K562 (cell line): ENCODE results near the gene SPIRE1. TPM values are rescaled to one million over a fixed set of nuclear protein-coding genes. Genes with fewer than 3 reads are reported as not detected.
A peak's percentile ranks its signal among the peaks of the same experiment; 100 is the strongest.

Experiments used
- ATF1 ChIP-seq, 2 experiments: fragments of 450-650 bp in 1 of 2; IDR thresholded peaks; 2 replicates each; pipeline ENCODE4 v1.6.1; 2016; ENCODE audit warnings: missing compliant biosample characterization in 1 of 2, missing genetic modification characterization in 1 of 2
- EP300 ChIP-seq: IDR thresholded peaks from 2 replicates; pipeline ENCODE4 v1.6.1; 2012; ENCODE audit warnings: low read length, improper control_type of control experiment
- EP400 ChIP-seq: fragments of 450-650 bp; IDR thresholded peaks from 2 replicates; pipeline ENCODE4 v1.6.1; 2017; ENCODE audit warnings: antibody characterized with exemption, mild to moderate bottlenecking, moderate library complexity
- FOXP1 ChIP-seq: sonication (generic); formaldehyde crosslinking; IDR thresholded peaks from 2 replicates; pipeline ENCODE4 v1.8.0; 2022; ENCODE audit warnings: mild to moderate bottlenecking, missing genetic modification reagents
- HCFC1 ChIP-seq: IDR thresholded peaks from 2 replicates; pipeline ENCODE4 v1.6.1; 2012; ENCODE audit warnings: low read depth, low read length, improper control_type of control experiment
- KHSRP ChIP-seq: fragments of 450-650 bp; IDR thresholded peaks from 2 replicates; pipeline ENCODE4 v1.6.1; 2017
- NONO ChIP-seq, 2 experiments: fragments of 200-400 bp in 1 of 2; fragments of 450-650 bp in 1 of 2; formaldehyde crosslinking in 1 of 2; IDR thresholded peaks; 2 replicates each; pipeline ENCODE4 v1.6.1; 2017; ENCODE audit warnings: low read depth in 2 of 2, mild to moderate bottlenecking in 2 of 2, moderate library complexity in 2 of 2, low read length in 1 of 2
- PRDM10 ChIP-seq: fragments of 450-650 bp; IDR thresholded peaks from 2 replicates; pipeline ENCODE4 v1.6.1; 2018; ENCODE audit not compliant: partially characterized antibody
- VEZF1 ChIP-seq: fragments of 200-800 bp; sonication (Bioruptor generic); IDR thresholded peaks from 2 replicates; pipeline ENCODE4 v1.6.1; 2017; ENCODE audit warnings: missing genetic modification characterization, missing compliant biosample characterization
- ZBED1 ChIP-seq: IDR thresholded peaks from 2 replicates; pipeline ENCODE4 v1.6.1; 2014
- ZBTB5 ChIP-seq: fragments of 450-650 bp; IDR thresholded peaks from 2 replicates; pipeline ENCODE4 v1.6.1; 2017; ENCODE audit warnings: antibody characterized with exemption
- ZNF384 ChIP-seq: IDR thresholded peaks from 2 replicates; pipeline ENCODE4 v1.6.1; 2012; ENCODE audit warnings: low read depth, low read length, improper control_type of control experiment
- ZNF408 ChIP-seq: fragments of 250-450 bp; sonication (Bioruptor Pico); IDR thresholded peaks from 2 replicates; pipeline ENCODE4 v1.4.0; 2020; ENCODE audit warnings: low read depth, mild to moderate bottlenecking, moderate library complexity
- ZNF696 ChIP-seq: fragments of 250-450 bp; sonication (Bioruptor Pico); conservative IDR thresholded peaks from 2 replicates; pipeline ENCODE4 v1.4.0; 2020; ENCODE audit warnings: mild to moderate bottlenecking, moderate library complexity
- polyA plus RNA-seq, 8 experiments: library from polyadenylated mRNA; depleted of rRNA in 4 of 8; stranded (reverse) in 5 of 8; unstranded in 3 of 8; fragments of >200 nt; fragmentation: Nextera tagmentation in 2 of 8; fragmentation: Illumina TruSeq in 1 of 8; extraction: Ambion mirVana in 2 of 8; extraction: Trizol in 1 of 8; gene quantifications; 2 replicates each; pipeline versions ENCODE4 v1.2.1 to v1.2.3, GENCODE V29; 2011 to 2014; ENCODE audit warnings: inconsistent platforms in 1 of 8, missing spikeins in 1 of 8
- total RNA-seq, 7 experiments: library from RNA; depleted of rRNA in 6 of 7; stranded (reverse); fragments of >200 nt in 6 of 7; fragmentation: Illumina TruSeq in 2 of 7; extraction: Trizol in 2 of 7; gene quantifications; 2 replicates each; pipeline versions ENCODE4 v1.2.1 to v1.2.3, GENCODE V29; 2011 to 2021; ENCODE audit warnings: low replicate concordance in 1 of 7
- TF ChIP-seq, protein P1 (sequence below): conservative IDR thresholded peaks from 2 replicates; pipeline ENCODE4 v1.6.1; 2011; ENCODE audit warnings: low read depth, mild to moderate bottlenecking, low read length; ENCODE audit not compliant: control insufficient read depth

The SPIRE1 gene
- total and polyA plus RNA-seq, 9 of the 15 experiments (the other 6 are each of a cell fraction or from before 2014, with no cell fraction given): 2.9 to 14.0 (median 10.2) TPM

DNA sequence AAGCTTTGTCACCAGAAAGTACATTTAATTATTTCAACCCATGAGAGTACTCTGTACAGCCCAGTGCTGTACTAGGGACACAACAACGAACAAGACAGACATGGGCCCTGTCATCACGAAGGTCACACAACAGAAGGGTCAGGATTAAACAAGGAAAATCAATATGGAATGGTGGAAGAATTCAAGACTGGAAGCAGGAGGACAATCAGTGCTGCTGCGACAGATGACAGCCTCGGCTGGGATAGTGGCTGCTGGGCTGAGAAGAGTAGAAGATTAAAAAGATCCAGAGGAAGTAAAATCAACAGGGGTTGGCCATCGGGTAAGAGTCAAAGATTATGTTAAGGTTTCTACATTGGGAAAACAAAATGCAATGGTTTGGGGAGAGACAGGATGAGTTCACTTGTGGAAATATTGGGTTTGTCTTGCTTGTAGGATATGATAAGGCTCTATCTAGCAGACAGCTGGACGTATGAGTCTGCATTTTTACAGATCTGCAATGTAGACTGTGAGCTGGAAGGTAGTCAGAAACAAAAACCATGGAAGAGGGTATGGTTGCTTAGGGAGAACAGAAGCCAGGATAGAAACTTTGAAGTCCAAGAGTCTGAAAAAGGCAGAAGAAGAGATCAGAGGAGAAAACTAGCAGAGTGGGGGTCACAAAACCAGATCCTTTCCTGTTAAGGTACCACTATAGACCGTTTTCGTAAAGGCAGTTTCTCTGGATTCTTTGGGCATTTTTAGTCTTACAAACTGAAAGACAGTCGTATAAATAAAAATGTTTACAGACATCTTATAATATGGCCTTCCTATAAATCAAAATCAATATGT is 166.1 kb downstream of the SPIRE1 start (continued):
- TF ChIP-seq PRDM10: peak; percentile 82
- no peak for TF ChIP-seq ZBED1
- TF ChIP-seq ZNF696 (CRISPR knock-in tag): no peak
- TF ChIP-seq VEZF1 (CRISPR knock-in tag): peak; percentile 33; the same call in 1 of the 2 replicates
- no peak; the same call in 1 of the 2 replicates for TF ChIP-seq KHSRP
- no peak for TF ChIP-seq ZNF408 (CRISPR knock-in tag)
- TF ChIP-seq ZNF384: no peak
- TF ChIP-seq FOXP1 (CRISPR knock-in tag): no peak
- no peak for TF ChIP-seq ATF1 (CRISPR knock-in tag; IDR thresholded peaks at IDR 0.05)
- TF ChIP-seq ATF1 (tag; IDR thresholded peaks at IDR 0.05): peak; percentile 34; the same call in 1 of the 2 replicates
- TF ChIP-seq, protein P1, sequence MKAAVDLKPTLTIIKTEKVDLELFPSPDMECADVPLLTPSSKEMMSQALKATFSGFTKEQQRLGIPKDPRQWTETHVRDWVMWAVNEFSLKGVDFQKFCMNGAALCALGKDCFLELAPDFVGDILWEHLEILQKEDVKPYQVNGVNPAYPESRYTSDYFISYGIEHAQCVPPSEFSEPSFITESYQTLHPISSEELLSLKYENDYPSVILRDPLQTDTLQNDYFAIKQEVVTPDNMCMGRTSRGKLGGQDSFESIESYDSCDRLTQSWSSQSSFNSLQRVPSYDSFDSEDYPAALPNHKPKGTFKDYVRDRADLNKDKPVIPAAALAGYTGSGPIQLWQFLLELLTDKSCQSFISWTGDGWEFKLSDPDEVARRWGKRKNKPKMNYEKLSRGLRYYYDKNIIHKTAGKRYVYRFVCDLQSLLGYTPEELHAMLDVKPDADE: no peak
- TF ChIP-seq HCFC1: no peak
- no peak for TF ChIP-seq ZBTB5
- peak; percentile 96 for TF ChIP-seq EP300
- 0 out of 4 replicates have a peak, but pooled peaks of 1 of the 2 experiments have one; percentile 21 for TF ChIP-seq NONO (IDR thresholded peaks at IDR 0.05; ENCODE audit: low read depth in 2 of 2, low read length in 1 of 2)
- TF ChIP-seq EP400: peak; percentile 75
